A549 (cell line): ENCODE results near the gene EIF4E2.

Experiments used
- BHLHE40 ChIP-seq: IDR thresholded peaks from 2 replicates; pipeline ENCODE4 v1.6.1; 2012; ENCODE audit warnings: low read depth, low read length, inconsistent platforms
- EHMT2 ChIP-seq: fragments of 200-600 bp; sonication (generic); IDR thresholded peaks from 2 replicates; pipeline ENCODE4 v1.6.1; 2016; ENCODE audit warnings: antibody characterized with exemption, low read depth, mild to moderate bottlenecking, moderate library complexity
- EP300 ChIP-seq, 2 experiments: fragments of >200 bp; sonication (Bioruptor Twin); formaldehyde crosslinking; IDR thresholded peaks; 2 replicates in 1 of 2; 3 replicates in 1 of 2; pipeline ENCODE4 v1.6.1; 2016 to 2017
- KDM1A ChIP-seq: fragments of 200-600 bp; sonication (generic); IDR thresholded peaks from 2 replicates; pipeline ENCODE4 v1.6.1; 2016; ENCODE audit warnings: low read depth, mild to moderate bottlenecking
- NR3C1 ChIP-seq: fragments of >200 bp; sonication (Bioruptor Twin); formaldehyde crosslinking; IDR thresholded peaks from 3 replicates; pipeline ENCODE4 v1.6.1; 2017
- PHF8 ChIP-seq: fragments of 200-600 bp; sonication (generic); IDR thresholded peaks from 2 replicates; pipeline ENCODE4 v1.6.1; 2016; ENCODE audit warnings: low read depth, mild to moderate bottlenecking, antibody characterized with exemption, moderate library complexity, borderline replicate concordance
- POLR2A ChIP-seq: IDR thresholded peaks from 2 replicates; pipeline ENCODE4 v1.6.1; 2012; ENCODE audit warnings: mild to moderate bottlenecking, low read length
- SMC3 ChIP-seq: fragments of >200 bp; sonication (Bioruptor Twin); formaldehyde crosslinking; IDR thresholded peaks from 3 replicates; pipeline ENCODE4 v1.6.1; 2018; ENCODE audit warnings: inconsistent platforms
- TF ChIP-seq, protein P1 (sequence below): IDR thresholded peaks from 2 replicates; pipeline ENCODE4 v1.6.1; 2012; ENCODE audit warnings: low read depth, borderline replicate concordance
- TF ChIP-seq, protein P2 (sequence below): fragments of >200 bp; sonication (Bioruptor Twin); formaldehyde crosslinking; IDR thresholded peaks from 3 replicates; pipeline ENCODE4 v1.5.1; 2016
- TF ChIP-seq, protein P3 (sequence below): IDR thresholded peaks from 2 replicates; pipeline ENCODE4 v1.6.1; 2012
- TF ChIP-seq, protein P4 (sequence below): fragments of 200-600 bp; sonication (generic); IDR thresholded peaks from 2 replicates; pipeline ENCODE4 v1.6.1; 2016; ENCODE audit warnings: antibody characterized with exemption, mild to moderate bottlenecking, moderate library complexity
- TF ChIP-seq, protein P5 (sequence below): fragments of >200 bp; sonication (Bioruptor Twin); formaldehyde crosslinking; IDR thresholded peaks from 3 replicates; pipeline ENCODE4 v1.6.1; 2016

DNA sequence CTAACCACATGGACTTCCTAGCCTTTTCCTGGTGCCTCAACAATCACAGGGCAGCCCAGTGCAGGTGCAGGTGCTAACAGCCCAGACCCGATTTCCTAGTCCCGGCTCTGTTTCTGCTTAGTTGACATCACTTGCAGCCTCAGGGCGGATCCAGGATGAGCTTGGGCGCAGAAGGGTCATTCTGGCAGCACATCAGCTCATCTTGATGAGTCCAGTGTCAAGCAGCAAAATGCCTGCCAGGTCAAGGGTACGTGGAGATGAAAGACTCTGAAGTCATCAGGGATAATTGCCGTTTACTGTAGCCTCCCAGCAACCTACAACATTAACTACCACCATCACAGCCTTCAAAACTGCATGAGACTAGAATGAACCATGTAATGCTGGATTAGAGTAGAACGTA is 43.5 kb downstream of the EIF4E2 start:
- TF ChIP-seq KDM1A (no peak), EHMT2 (no peak), PHF8 (no peak), BHLHE40 (no peak), POLR2A (no peak), NR3C1 (no peak), SMC3 (no peak), EP300 (IDR thresholded peaks at IDR 0.05) (no peak)
- TF ChIP-seq, protein P1, sequence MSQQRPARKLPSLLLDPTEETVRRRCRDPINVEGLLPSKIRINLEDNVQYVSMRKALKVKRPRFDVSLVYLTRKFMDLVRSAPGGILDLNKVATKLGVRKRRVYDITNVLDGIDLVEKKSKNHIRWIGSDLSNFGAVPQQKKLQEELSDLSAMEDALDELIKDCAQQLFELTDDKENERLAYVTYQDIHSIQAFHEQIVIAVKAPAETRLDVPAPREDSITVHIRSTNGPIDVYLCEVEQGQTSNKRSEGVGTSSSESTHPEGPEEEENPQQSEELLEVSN = no peak
- TF ChIP-seq, protein P2, sequence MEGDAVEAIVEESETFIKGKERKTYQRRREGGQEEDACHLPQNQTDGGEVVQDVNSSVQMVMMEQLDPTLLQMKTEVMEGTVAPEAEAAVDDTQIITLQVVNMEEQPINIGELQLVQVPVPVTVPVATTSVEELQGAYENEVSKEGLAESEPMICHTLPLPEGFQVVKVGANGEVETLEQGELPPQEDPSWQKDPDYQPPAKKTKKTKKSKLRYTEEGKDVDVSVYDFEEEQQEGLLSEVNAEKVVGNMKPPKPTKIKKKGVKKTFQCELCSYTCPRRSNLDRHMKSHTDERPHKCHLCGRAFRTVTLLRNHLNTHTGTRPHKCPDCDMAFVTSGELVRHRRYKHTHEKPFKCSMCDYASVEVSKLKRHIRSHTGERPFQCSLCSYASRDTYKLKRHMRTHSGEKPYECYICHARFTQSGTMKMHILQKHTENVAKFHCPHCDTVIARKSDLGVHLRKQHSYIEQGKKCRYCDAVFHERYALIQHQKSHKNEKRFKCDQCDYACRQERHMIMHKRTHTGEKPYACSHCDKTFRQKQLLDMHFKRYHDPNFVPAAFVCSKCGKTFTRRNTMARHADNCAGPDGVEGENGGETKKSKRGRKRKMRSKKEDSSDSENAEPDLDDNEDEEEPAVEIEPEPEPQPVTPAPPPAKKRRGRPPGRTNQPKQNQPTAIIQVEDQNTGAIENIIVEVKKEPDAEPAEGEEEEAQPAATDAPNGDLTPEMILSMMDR = no peak
- TF ChIP-seq, protein P3, sequence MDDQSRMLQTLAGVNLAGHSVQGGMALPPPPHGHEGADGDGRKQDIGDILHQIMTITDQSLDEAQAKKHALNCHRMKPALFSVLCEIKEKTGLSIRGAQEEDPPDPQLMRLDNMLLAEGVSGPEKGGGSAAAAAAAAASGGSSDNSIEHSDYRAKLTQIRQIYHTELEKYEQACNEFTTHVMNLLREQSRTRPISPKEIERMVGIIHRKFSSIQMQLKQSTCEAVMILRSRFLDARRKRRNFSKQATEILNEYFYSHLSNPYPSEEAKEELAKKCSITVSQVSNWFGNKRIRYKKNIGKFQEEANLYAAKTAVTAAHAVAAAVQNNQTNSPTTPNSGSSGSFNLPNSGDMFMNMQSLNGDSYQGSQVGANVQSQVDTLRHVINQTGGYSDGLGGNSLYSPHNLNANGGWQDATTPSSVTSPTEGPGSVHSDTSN = no peak
- TF ChIP-seq, protein P4, sequence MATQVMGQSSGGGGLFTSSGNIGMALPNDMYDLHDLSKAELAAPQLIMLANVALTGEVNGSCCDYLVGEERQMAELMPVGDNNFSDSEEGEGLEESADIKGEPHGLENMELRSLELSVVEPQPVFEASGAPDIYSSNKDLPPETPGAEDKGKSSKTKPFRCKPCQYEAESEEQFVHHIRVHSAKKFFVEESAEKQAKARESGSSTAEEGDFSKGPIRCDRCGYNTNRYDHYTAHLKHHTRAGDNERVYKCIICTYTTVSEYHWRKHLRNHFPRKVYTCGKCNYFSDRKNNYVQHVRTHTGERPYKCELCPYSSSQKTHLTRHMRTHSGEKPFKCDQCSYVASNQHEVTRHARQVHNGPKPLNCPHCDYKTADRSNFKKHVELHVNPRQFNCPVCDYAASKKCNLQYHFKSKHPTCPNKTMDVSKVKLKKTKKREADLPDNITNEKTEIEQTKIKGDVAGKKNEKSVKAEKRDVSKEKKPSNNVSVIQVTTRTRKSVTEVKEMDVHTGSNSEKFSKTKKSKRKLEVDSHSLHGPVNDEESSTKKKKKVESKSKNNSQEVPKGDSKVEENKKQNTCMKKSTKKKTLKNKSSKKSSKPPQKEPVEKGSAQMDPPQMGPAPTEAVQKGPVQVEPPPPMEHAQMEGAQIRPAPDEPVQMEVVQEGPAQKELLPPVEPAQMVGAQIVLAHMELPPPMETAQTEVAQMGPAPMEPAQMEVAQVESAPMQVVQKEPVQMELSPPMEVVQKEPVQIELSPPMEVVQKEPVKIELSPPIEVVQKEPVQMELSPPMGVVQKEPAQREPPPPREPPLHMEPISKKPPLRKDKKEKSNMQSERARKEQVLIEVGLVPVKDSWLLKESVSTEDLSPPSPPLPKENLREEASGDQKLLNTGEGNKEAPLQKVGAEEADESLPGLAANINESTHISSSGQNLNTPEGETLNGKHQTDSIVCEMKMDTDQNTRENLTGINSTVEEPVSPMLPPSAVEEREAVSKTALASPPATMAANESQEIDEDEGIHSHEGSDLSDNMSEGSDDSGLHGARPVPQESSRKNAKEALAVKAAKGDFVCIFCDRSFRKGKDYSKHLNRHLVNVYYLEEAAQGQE = no peak
- TF ChIP-seq, protein P5, sequence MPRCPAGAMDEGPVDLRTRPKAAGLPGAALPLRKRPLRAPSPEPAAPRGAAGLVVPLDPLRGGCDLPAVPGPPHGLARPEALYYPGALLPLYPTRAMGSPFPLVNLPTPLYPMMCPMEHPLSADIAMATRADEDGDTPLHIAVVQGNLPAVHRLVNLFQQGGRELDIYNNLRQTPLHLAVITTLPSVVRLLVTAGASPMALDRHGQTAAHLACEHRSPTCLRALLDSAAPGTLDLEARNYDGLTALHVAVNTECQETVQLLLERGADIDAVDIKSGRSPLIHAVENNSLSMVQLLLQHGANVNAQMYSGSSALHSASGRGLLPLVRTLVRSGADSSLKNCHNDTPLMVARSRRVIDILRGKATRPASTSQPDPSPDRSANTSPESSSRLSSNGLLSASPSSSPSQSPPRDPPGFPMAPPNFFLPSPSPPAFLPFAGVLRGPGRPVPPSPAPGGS = no peak
